H1 (cell line): Measurements from ENCODE around the gene TDRD9.

Source experiments
- BCL11A ChIP-seq, 2 experiments: IDR thresholded peaks; one replicate each; pipeline ENCODE4 v1.6.1; 2011; ENCODE audit warnings: low read depth in 2 of 2, low read length in 2 of 2, mild to moderate bottlenecking in 2 of 2
- CREB1 ChIP-seq: IDR thresholded peaks from 2 replicates; pipeline ENCODE4 v1.6.1; 2012; ENCODE audit warnings: inconsistent platforms
- EP300 ChIP-seq, 2 experiments: IDR thresholded peaks; 1 replicate in 1 of 2; 2 replicates in 1 of 2; pipeline ENCODE4 v1.6.1; 2011 to 2012; ENCODE audit warnings: low read depth in 2 of 2, low read length in 2 of 2, mild to moderate bottlenecking in 2 of 2, borderline replicate concordance in 1 of 2, inconsistent platforms in 1 of 2, moderate library complexity in 1 of 2
- HDAC6 ChIP-seq: IDR thresholded peaks from one replicate; pipeline ENCODE4 v1.7.1; 2012; ENCODE audit warnings: low read depth, mild to moderate bottlenecking, inconsistent platforms, low read length, moderate library complexity
- JUND ChIP-seq: IDR thresholded peaks from 2 replicates; pipeline ENCODE4 v1.6.1; 2011; ENCODE audit warnings: mild to moderate bottlenecking, improper control_type of control experiment, low read length
- MAX ChIP-seq: IDR thresholded peaks from 2 replicates; pipeline ENCODE4 v1.6.1; 2012; ENCODE audit warnings: inconsistent platforms
- POLR2A ChIP-seq, 2 experiments: IDR thresholded peaks; 1 replicate in 1 of 2; 2 replicates in 1 of 2; pipeline ENCODE4 v1.6.1; 2011; ENCODE audit warnings: low read depth in 2 of 2, low read length in 2 of 2, mild to moderate bottlenecking in 2 of 2; ENCODE audit errors: control extremely low read depth in 1 of 2
- POLR2AphosphoS5 ChIP-seq: IDR thresholded peaks from 2 replicates; pipeline ENCODE4 v1.6.1; 2011; ENCODE audit warnings: low read depth, low read length
- POU5F1 ChIP-seq: IDR thresholded peaks from 2 replicates; pipeline ENCODE4 v1.6.1; 2011; ENCODE audit warnings: low read depth, mild to moderate bottlenecking, low read length, moderate library complexity
- TBP ChIP-seq: IDR thresholded peaks from 2 replicates; pipeline ENCODE4 v1.6.1; 2011; ENCODE audit warnings: low read depth, low read length, improper control_type of control experiment
- ZNF274 ChIP-seq: IDR thresholded peaks from 2 replicates; pipeline ENCODE4 v1.7.0; 2012; ENCODE audit warnings: low read length, borderline replicate concordance; ENCODE audit errors: extremely low read depth

GRCh38 chr14:104003616-104004015, 75.4 kb downstream of the TDRD9 start:
- TF ChIP-seq CREB1 (no peak), HDAC6 (no peak), BCL11A (IDR thresholded peaks at IDR 0.05; ENCODE audit: low read depth in 2 of 2, low read length in 2 of 2) (no peak), POLR2A (IDR thresholded peaks at IDR 0.05; ENCODE audit: control extremely low read depth in 1 of 2, low read depth in 2 of 2, low read length in 2 of 2) (no peak), POLR2AphosphoS5 (no peak), ZNF274 (no peak), TBP (no peak), JUND (no peak), POU5F1 (no peak), EP300 (IDR thresholded peaks at IDR 0.05; ENCODE audit: borderline replicate concordance in 1 of 2, low read depth in 2 of 2, low read length in 2 of 2) (no peak), MAX (no peak)
